Mucosa of descending colon (tissue), 3 donors: Measurements from ENCODE around the gene ISYNA1. TPM values are rescaled to one million over a fixed set of nuclear protein-coding genes. Genes with fewer than 3 reads are reported as not detected.

Source experiments
- ATAC-seq: fragments of 200-7000 bp; cut with Tn5 transposase; one replicate; pipeline ENCODE4 v1.9.1; 2020; ENCODE audit warnings: mild to moderate bottlenecking, moderate library complexity
- DNase-seq, 3 donors: peaks; one replicate each; pipeline ENCODE4 v3.0.0-alpha.2; 2020
- H3K36me3 ChIP-seq: fragments of 200-600 bp; one replicate; pipeline ENCODE4 v1.8.0; 2021; ENCODE audit warnings: low read depth, mild to moderate bottlenecking
- H3K4me1 ChIP-seq: fragments of 200-600 bp; one replicate; pipeline ENCODE4 v1.8.0; 2021; ENCODE audit warnings: low read depth, mild to moderate bottlenecking
- H3K4me3 ChIP-seq: fragments of 200-600 bp; one replicate; pipeline ENCODE4 v1.8.0; 2021; ENCODE audit warnings: mild to moderate bottlenecking
- H3K9me3 ChIP-seq: fragments of 200-600 bp; one replicate; pipeline ENCODE4 v1.8.0; 2021; ENCODE audit warnings: mild to moderate bottlenecking
- CTCF ChIP-seq: fragments of 200-600 bp; IDR thresholded peaks from one replicate; pipeline ENCODE4 v1.8.0; 2022; ENCODE audit warnings: antibody characterized with exemption, mild to moderate bottlenecking
- intact Hi-C, 2 donors: fragments of 100-400 bp; cut with DNase I in 1 of 2; cut with micrococcal nuclease in 1 of 2; formaldehyde crosslinking; loops; one replicate each; pipeline versions ENCODE4 v1.11.0 to v1.11.1; 2022; cut with DNase I, micrococcal nuclease
- total RNA-seq, 3 donors: library from RNA; stranded (reverse); fragmentation: NEBNext Ultra II Directional in 2 of 3; extraction: Animal tissue kit (Norgen Biotek cat#: 25700) in 2 of 3; gene quantifications; one replicate each; pipeline versions ENCODE4 v1.2.1 to v1.2.4, GENCODE V29; 2021 to 2023
- donor health status: DM: no; HTN: no; CAD: no; lungs with moderate emphysema.
- donor health status: DM: no; HTN: no; CAD: no.
- donor health status: DM: no; HTN: yes; CAD: no.

Gene ISYNA1
- total RNA-seq, 3 donors from 2014 or later = 10.2 to 20.0 (median 13.2) TPM

- Histone ChIP-seq H3K9me3 (no peaks in the 10 kb centered on the region), H3K4me1 (peaks cover 15% of the 10 kb centered on the region), H3K36me3 (no peaks in the 10 kb centered on the region), H3K4me3 (no peak overlapping the region)
- ATAC-seq (no peak), DNase-seq (peak in 1 of 3 donors; percentile 45)
- TF ChIP-seq CTCF = no peak
- intact Hi-C loops = loop anchor here in 1 of 2 donors (10.0 kb wide), 1 partner anchor 397 kb away; no protein-coding TSS in a partner anchor
These were observed 19.8 kb upstream of the ISYNA1 start for GRCh38 chr19:18457483-18458331.

GRCh38 chr19:18456974-18457373 is 19.0 kb upstream of the ISYNA1 start:
- no peak for TF ChIP-seq CTCF
- H3K36me3 ChIP-seq = no peaks in the 10 kb centered on the region
- H3K4me1 ChIP-seq = peaks cover 13% of the 10 kb centered on the region
- no peak overlapping the region for H3K4me3 ChIP-seq
- peak in 1 of 3 donors; percentile 56 for DNase-seq
- no peaks in the 10 kb centered on the region for H3K9me3 ChIP-seq
- no peak for ATAC-seq
- intact Hi-C loops = loop anchor here in 1 of 2 donors (10.0 kb wide), 1 partner anchor 398 kb away; no protein-coding TSS in a partner anchor

- H3K4me3 ChIP-seq = no peak overlapping the region
- no peaks in the 10 kb centered on the region for H3K9me3 ChIP-seq
- no peaks in the 10 kb centered on the region for H3K36me3 ChIP-seq
- no peak for ATAC-seq
- TF ChIP-seq CTCF = no peak
- intact Hi-C loops = loop anchor here in 1 of 2 donors (10.0 kb wide), 1 partner anchor 399 kb away; no protein-coding TSS in a partner anchor
- no peak for DNase-seq
- peaks cover 14% of the 10 kb centered on the region for H3K4me1 ChIP-seq
These were observed 18.3 kb upstream of the ISYNA1 start for GRCh38 chr19:18456279-18456678.

- Histone ChIP-seq H3K4me1 (peaks cover 3% of the 10 kb centered on the region), H3K9me3 (no peaks in the 10 kb centered on the region), H3K4me3 (no peak overlapping the region), H3K36me3 (no peaks in the 10 kb centered on the region)
- DNase-seq (no peak), ATAC-seq (no peak)
- intact Hi-C loops = loop anchor here in 1 of 2 donors (10.0 kb wide), 1 partner anchor 401 kb away; no protein-coding TSS in a partner anchor
- no peak for TF ChIP-seq CTCF
These were observed 15.5 kb upstream of the ISYNA1 start for GRCh38 chr19:18453269-18454024.

- Histone ChIP-seq H3K4me3 (no peak overlapping the region), H3K9me3 (no peaks in the 10 kb centered on the region), H3K36me3 (no peaks in the 10 kb centered on the region), H3K4me1 (peaks cover 3% of the 10 kb centered on the region)
- ATAC-seq = no peak
- intact Hi-C loops = loop anchor here in 1 of 2 donors (10.0 kb wide), 1 partner anchor 402 kb away; no protein-coding TSS in a partner anchor
- no peak for DNase-seq
- TF ChIP-seq CTCF = no peak
These were observed 14.5 kb upstream of the ISYNA1 start for GRCh38 chr19:18452386-18452785.
